Hepatocyte (in vitro differentiated cells): ENCODE data around the gene GTF2F2. TPM values are rescaled to one million over a fixed set of nuclear protein-coding genes. Genes with fewer than 3 reads are reported as not detected.

Source experiments
- DNase-seq: peaks from one replicate; pipeline ENCODE4 v3.0.0-alpha.2; 2016; ENCODE audit warnings: low spot score
- H2AFZ ChIP-seq: fragments of 200-600 bp; sonication (generic); 2 replicates; pipeline ENCODE4 v1.6.0; 2016; ENCODE audit warnings: antibody characterized with exemption, mild to moderate bottlenecking
- H3K27ac ChIP-seq: fragments of 200-600 bp; sonication (generic); 2 replicates; pipeline ENCODE4 v1.5.1; 2016; ENCODE audit warnings: mild to moderate bottlenecking
- H3K27me3 ChIP-seq: fragments of 200-600 bp; sonication (generic); 2 replicates; pipeline ENCODE4 v1.6.1; 2016
- H3K36me3 ChIP-seq: fragments of 200-600 bp; sonication (generic); replicated peaks from 2 replicates; pipeline ENCODE4 v1.5.1; 2016; ENCODE audit warnings: low read depth; ENCODE audit not compliant: insufficient read depth
- H3K4me1 ChIP-seq: fragments of 200-600 bp; sonication (generic); 2 replicates; pipeline ENCODE4 v1.5.1; 2016; ENCODE audit warnings: mild to moderate bottlenecking, moderate library complexity; ENCODE audit not compliant: insufficient read depth
- H3K4me2 ChIP-seq: fragments of 200-600 bp; sonication (generic); 2 replicates; pipeline ENCODE4 v1.6.0; 2016
- H3K4me3 ChIP-seq: fragments of 200-600 bp; sonication (generic); 2 replicates; pipeline ENCODE4 v1.5.1; 2016; ENCODE audit warnings: mild to moderate bottlenecking
- H3K79me2 ChIP-seq: fragments of 200-600 bp; sonication (generic); 2 replicates; pipeline ENCODE4 v1.6.0; 2017; ENCODE audit warnings: mild to moderate bottlenecking
- H3K9me2 ChIP-seq: fragments of 200-600 bp; sonication (generic); replicated peaks from 2 replicates; pipeline ENCODE4 v1.6.0; 2017; ENCODE audit warnings: mild to moderate bottlenecking; ENCODE audit not compliant: insufficient read depth
- H3K9me3 ChIP-seq: fragments of 200-600 bp; sonication (generic); 2 replicates; pipeline ENCODE4 v1.5.1; 2016; ENCODE audit warnings: low read depth, mild to moderate bottlenecking
- H4K20me1 ChIP-seq: fragments of 200-600 bp; sonication (generic); 2 replicates; pipeline ENCODE4 v1.6.0; 2016; ENCODE audit warnings: mild to moderate bottlenecking; ENCODE audit not compliant: insufficient read depth, poor library complexity, severe bottlenecking
- EZH2 ChIP-seq: fragments of 200-600 bp; sonication (generic); IDR thresholded peaks from 2 replicates; pipeline ENCODE4 v1.6.1; 2016; ENCODE audit warnings: antibody characterized with exemption, mild to moderate bottlenecking, borderline replicate concordance
- EZH2phosphoT487 ChIP-seq: fragments of 200-600 bp; sonication (generic); IDR thresholded peaks from one replicate; pipeline ENCODE4 v1.6.1; 2018; ENCODE audit warnings: antibody characterized with exemption, mild to moderate bottlenecking, low read depth, moderate library complexity; ENCODE audit not compliant: unreplicated experiment, severe bottlenecking
- WGBS: methylation state at CpG from one replicate; pipeline ENCODE4 v1.1.6; 2016; ENCODE audit warnings: low lambda C conversion rate; ENCODE audit errors: missing lambda C conversion rate; 5-methylcytosine and 5-hydroxymethylcytosine counted together
- polyA plus RNA-seq: library from polyadenylated mRNA; unstranded; fragments of >200 nt; fragmentation: Nextera tagmentation; extraction: Ambion mirVana; gene quantifications from 2 replicates; pipeline ENCODE4 v1.2.1, GENCODE V29; 2016
- total RNA-seq: library from RNA; depleted of rRNA; stranded (reverse); fragments of >200 nt; gene quantifications from 2 replicates; pipeline ENCODE4 v1.2.3, GENCODE V29; 2014
- TF ChIP-seq, protein P1 (sequence below): fragments of 200-600 bp; sonication (generic); IDR thresholded peaks from 2 replicates; pipeline ENCODE4 v1.5.1; 2016; ENCODE audit warnings: antibody characterized with exemption, mild to moderate bottlenecking; ENCODE audit not compliant: poor library complexity

Gene GTF2F2
- total and polyA plus RNA-seq, 2 experiments from 2014 or later = 25.7 to 26.7 TPM

DNA sequence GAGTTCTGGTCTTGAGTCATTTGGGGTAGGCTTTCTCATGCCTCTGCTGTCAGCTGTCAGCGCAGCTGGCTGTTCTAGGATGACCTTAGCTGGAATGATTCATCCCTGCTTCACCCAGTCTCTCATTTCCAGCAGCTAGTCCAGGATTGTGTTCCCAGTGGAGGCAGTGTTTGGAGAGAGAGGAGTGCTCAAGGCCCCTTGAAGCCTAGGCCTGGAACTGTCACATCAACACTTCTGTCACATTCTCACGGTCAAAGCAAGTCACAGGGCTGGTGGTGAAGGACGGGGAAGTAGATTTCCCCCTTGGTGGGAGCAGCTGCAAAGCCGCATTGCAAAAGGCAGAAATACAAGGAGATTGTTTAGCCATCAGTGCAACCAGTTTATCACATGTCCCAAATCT, 205.5 kb downstream of the GTF2F2 start:
- Histone ChIP-seq H3K79me2 (no peaks in the 10 kb centered on the region), H3K9me3 (no peaks in the 10 kb centered on the region), H3K4me2 (no peak overlapping the region), H3K36me3 (no peaks in the 10 kb centered on the region), H2AFZ (no peak overlapping the region), H3K27ac (peak overlapping the region; percentile 9), H3K9me2 (no peaks in the 10 kb centered on the region), H3K4me1 (no peaks in the 10 kb centered on the region), H4K20me1 (no peaks in the 10 kb centered on the region), H3K27me3 (no peaks in the 10 kb centered on the region), H3K4me3 (no peak overlapping the region)
- DNase-seq = peak; percentile 50
- WGBS = 72% methylated on average over 4 of the region's 4 CpGs
- no peak for TF ChIP-seq EZH2phosphoT487
- TF ChIP-seq, protein P1, sequence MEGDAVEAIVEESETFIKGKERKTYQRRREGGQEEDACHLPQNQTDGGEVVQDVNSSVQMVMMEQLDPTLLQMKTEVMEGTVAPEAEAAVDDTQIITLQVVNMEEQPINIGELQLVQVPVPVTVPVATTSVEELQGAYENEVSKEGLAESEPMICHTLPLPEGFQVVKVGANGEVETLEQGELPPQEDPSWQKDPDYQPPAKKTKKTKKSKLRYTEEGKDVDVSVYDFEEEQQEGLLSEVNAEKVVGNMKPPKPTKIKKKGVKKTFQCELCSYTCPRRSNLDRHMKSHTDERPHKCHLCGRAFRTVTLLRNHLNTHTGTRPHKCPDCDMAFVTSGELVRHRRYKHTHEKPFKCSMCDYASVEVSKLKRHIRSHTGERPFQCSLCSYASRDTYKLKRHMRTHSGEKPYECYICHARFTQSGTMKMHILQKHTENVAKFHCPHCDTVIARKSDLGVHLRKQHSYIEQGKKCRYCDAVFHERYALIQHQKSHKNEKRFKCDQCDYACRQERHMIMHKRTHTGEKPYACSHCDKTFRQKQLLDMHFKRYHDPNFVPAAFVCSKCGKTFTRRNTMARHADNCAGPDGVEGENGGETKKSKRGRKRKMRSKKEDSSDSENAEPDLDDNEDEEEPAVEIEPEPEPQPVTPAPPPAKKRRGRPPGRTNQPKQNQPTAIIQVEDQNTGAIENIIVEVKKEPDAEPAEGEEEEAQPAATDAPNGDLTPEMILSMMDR = no peak
- TF ChIP-seq EZH2 = no peak

DNA sequence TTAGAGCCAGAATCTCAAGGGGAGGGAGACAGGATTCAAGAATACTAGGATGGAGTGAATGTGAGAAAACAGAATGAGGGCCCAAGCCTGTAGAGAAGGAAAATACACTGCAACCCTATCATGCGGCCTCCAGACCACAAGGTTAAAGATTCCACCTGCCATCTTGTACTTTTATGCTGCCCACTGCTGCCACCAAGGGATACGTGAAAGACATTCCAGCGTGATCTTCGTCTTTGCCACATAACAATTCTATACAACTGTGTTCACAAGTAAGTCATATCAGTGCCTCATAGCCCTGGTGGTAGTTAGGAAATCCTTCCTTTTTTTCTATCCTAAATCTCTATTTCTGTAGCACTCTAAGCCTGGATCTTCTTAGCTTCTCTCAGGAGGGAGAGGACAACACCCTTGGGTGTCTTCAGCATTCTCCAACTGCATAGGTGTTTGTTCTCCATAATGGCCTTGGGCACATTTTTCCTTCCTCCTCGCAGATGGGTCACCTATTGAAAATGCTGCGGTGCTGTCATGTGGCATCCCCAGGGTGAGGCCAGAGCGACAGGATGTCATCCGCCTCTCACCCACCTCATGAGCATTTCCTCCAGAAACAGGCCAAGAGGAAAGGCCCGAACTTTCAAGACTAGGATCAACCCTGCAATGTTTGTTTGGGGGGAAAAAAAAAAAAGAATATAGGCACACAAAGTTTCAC, 207.1 kb downstream of the GTF2F2 start:
- no peaks in the 10 kb centered on the region for H3K4me1 ChIP-seq
- H3K27ac ChIP-seq = no peak overlapping the region
- no peaks in the 10 kb centered on the region for H3K79me2 ChIP-seq
- no peaks in the 10 kb centered on the region for H3K27me3 ChIP-seq
- no peak for TF ChIP-seq EZH2phosphoT487
- TF ChIP-seq, protein P1 = no peak
- TF ChIP-seq EZH2 = no peak
- no peaks in the 10 kb centered on the region for H3K9me3 ChIP-seq
- H3K4me3 ChIP-seq = no peak overlapping the region
- no peak overlapping the region for H2AFZ ChIP-seq
- 90% methylated on average over 9 of the region's 9 CpGs for WGBS
- H4K20me1 ChIP-seq = no peaks in the 10 kb centered on the region
- no peak for DNase-seq
- H3K9me2 ChIP-seq = no peaks in the 10 kb centered on the region
- no peaks in the 10 kb centered on the region for H3K36me3 ChIP-seq
- no peak overlapping the region for H3K4me2 ChIP-seq

DNA sequence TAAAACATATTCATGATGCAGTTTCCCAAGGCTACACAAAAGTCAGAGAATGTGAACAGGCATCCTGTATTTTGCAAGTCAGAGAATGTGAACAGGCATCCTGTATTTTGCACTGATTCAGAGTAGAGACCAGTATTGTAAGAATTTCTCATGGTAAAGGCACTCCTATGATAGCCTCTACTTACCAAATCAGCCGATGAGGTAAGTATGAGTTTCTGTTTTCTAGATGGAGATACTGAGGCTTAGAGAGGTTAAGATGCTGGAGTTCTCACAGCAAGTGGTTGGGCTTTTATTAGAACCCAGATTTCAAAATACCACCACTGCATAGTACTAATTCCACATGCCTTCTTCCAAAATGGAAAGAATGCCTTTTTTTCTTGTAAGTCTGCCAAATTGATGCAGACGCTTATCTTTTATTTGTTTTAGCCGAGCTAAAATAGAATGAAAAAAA, 208.4 kb downstream of the GTF2F2 start:
- Histone ChIP-seq H3K79me2 (no peaks in the 10 kb centered on the region), H3K9me3 (no peaks in the 10 kb centered on the region), H3K9me2 (no peaks in the 10 kb centered on the region), H3K27me3 (no peaks in the 10 kb centered on the region), H3K4me3 (no peak overlapping the region), H3K36me3 (no peaks in the 10 kb centered on the region), H2AFZ (no peak overlapping the region), H3K27ac (no peak overlapping the region), H4K20me1 (no peaks in the 10 kb centered on the region), H3K4me1 (no peaks in the 10 kb centered on the region), H3K4me2 (no peak overlapping the region)
- WGBS = 59% methylated on average over 3 of the region's 3 CpGs
- TF ChIP-seq EZH2phosphoT487 = no peak
- TF ChIP-seq, protein P1 = no peak
- TF ChIP-seq EZH2 = no peak
- DNase-seq = no peak
